ENCODE results near the gene OR8G5. TPM values are rescaled to one million over a fixed set of nuclear protein-coding genes. Genes with fewer than 3 reads are reported as not detected.
"Not testable (repeated sequence)": the region's sequence is repeated elsewhere in the genome, so short reads cannot be mapped to it uniquely, and the experiment has no call there.

The OR8G5 gene
- polyA plus RNA-seq: not detected

GRCh38 chr11:124256076-124256475, at the start of gene OR8G5:
OR8G5 (plus strand) TSS chr11:124256376; CDS start chr11:124264932, 8,556 bp downstream.
- WGBS, 2 donors: 42 to 56% methylated on average over 4 of the region's 4 CpGs
- H3K36me3 ChIP-seq (ENCODE audit: control insufficient read depth in 2 of 2, insufficient read depth in 2 of 2, low read length in 1 of 2): no peaks in the 10 kb centered on the region
- H3K4me1 ChIP-seq (ENCODE audit: control insufficient read depth in 2 of 2, insufficient read depth in 2 of 2, low read length in 1 of 2): no peaks in the 10 kb centered on the region
- H3K27ac ChIP-seq (ENCODE audit: low read depth in 2 of 2, low read length in 1 of 2): no peak within 1 kb of the TSS
- H3K9me3 ChIP-seq (ENCODE audit: control insufficient read depth in 2 of 2, insufficient read depth in 1 of 2, low read depth in 1 of 2, low read length in 1 of 2): no peaks in the 10 kb centered on the region
- no peaks in the 10 kb centered on the region for H3K27me3 ChIP-seq (ENCODE audit: control insufficient read depth in 1 of 2, insufficient read depth in 2 of 2, low read length in 2 of 2)
- no peak within 1 kb of the TSS for H3K4me3 ChIP-seq (ENCODE audit: low read depth in 1 of 2, low read length in 2 of 2)

- H3K4me3 ChIP-seq (ENCODE audit: low read depth in 1 of 2, low read length in 2 of 2): no peak overlapping the region
- H3K9me3 ChIP-seq (ENCODE audit: control insufficient read depth in 2 of 2, insufficient read depth in 1 of 2, low read depth in 1 of 2, low read length in 1 of 2): peaks cover 0 to 5% of the 10 kb centered on the region in 2 donors
- no peaks in the 10 kb centered on the region for H3K27me3 ChIP-seq (ENCODE audit: control insufficient read depth in 1 of 2, insufficient read depth in 2 of 2, low read length in 2 of 2)
- no peaks in the 10 kb centered on the region for H3K36me3 ChIP-seq (ENCODE audit: control insufficient read depth in 2 of 2, insufficient read depth in 2 of 2, low read length in 1 of 2)
- no peak overlapping the region for H3K27ac ChIP-seq (ENCODE audit: low read depth in 2 of 2, low read length in 1 of 2)
- 71 to 79% methylated on average over 6 of the region's 6 CpGs for WGBS, 2 donors
- H3K4me1 ChIP-seq (ENCODE audit: control insufficient read depth in 2 of 2, insufficient read depth in 2 of 2, low read length in 1 of 2): no peaks in the 10 kb centered on the region
Measured at GRCh38 chr11:124207102-124207792, 48.9 kb upstream of the OR8G5 start.

DNA sequence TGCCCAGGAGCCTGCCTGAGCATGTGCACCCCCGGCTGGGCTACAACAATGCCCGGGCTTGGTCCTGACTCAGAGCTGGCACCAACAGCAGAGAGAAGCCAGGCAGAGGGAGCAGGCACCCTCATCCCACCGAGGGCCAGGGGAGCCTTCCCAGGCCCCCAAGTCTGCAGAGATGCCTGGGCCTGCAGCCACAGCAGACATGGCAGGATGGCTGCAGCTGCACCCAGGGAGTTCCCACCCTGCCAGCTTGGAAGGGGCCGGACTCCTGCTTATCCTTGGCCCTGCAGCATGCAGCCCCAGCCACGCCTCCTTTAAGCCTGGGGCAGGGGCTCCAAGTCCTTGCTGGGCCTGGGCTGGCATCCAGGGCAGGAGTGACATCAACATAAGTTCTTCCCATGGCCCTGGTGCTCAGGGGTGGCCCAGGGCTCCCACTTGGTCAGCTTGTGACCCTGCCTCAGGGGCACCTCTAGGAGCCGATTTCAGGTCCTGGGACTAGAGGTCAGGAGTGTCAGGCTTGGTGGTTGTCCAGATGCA, 46.3 kb upstream of the OR8G5 start:
- Histone ChIP-seq H3K4me1 (ENCODE audit: control insufficient read depth in 2 of 2, insufficient read depth in 2 of 2, low read length in 1 of 2) (no peaks in the 10 kb centered on the region), H3K9me3 (ENCODE audit: control insufficient read depth in 2 of 2, insufficient read depth in 1 of 2, low read depth in 1 of 2, low read length in 1 of 2) (peaks cover 0 to 5% of the 10 kb centered on the region in 2 donors), H3K27ac (ENCODE audit: low read depth in 2 of 2, low read length in 1 of 2) (no peak overlapping the region), H3K27me3 (ENCODE audit: control insufficient read depth in 1 of 2, insufficient read depth in 2 of 2, low read length in 2 of 2) (no peaks in the 10 kb centered on the region), H3K4me3 (ENCODE audit: low read depth in 1 of 2, low read length in 2 of 2) (no peak overlapping the region), H3K36me3 (ENCODE audit: control insufficient read depth in 2 of 2, insufficient read depth in 2 of 2, low read length in 1 of 2) (no peaks in the 10 kb centered on the region)
- 83 to 88% methylated on average over 6 of the region's 6 CpGs for WGBS, 2 donors

- no peaks in the 10 kb centered on the region for H3K36me3 ChIP-seq (ENCODE audit: control insufficient read depth in 2 of 2, insufficient read depth in 2 of 2, low read length in 1 of 2)
- H3K4me3 ChIP-seq (ENCODE audit: low read depth in 1 of 2, low read length in 2 of 2): no peak overlapping the region
- no peak overlapping the region for H3K27ac ChIP-seq (ENCODE audit: low read depth in 2 of 2, low read length in 1 of 2)
- no peaks in the 10 kb centered on the region for H3K27me3 ChIP-seq (ENCODE audit: control insufficient read depth in 1 of 2, insufficient read depth in 2 of 2, low read length in 2 of 2)
- H3K4me1 ChIP-seq (ENCODE audit: control insufficient read depth in 2 of 2, insufficient read depth in 2 of 2, low read length in 1 of 2): no peaks in the 10 kb centered on the region
- peaks cover 0 to 5% of the 10 kb centered on the region in 2 donors for H3K9me3 ChIP-seq (ENCODE audit: control insufficient read depth in 2 of 2, insufficient read depth in 1 of 2, low read depth in 1 of 2, low read length in 1 of 2)
- WGBS, 2 donors: 73 to 80% methylated on average over 5 of the region's 5 CpGs
Measured at GRCh38 chr11:124210421-124210820, 45.8 kb upstream of the OR8G5 start.

- Histone ChIP-seq H3K4me3 (ENCODE audit: low read depth in 1 of 2, low read length in 2 of 2) (no peak overlapping the region), H3K27me3 (ENCODE audit: control insufficient read depth in 1 of 2, insufficient read depth in 2 of 2, low read length in 2 of 2) (no peaks in the 10 kb centered on the region), H3K27ac (ENCODE audit: low read depth in 2 of 2, low read length in 1 of 2) (no peak overlapping the region), H3K9me3 (ENCODE audit: control insufficient read depth in 2 of 2, insufficient read depth in 1 of 2, low read depth in 1 of 2, low read length in 1 of 2) (peaks cover 0 to 5% of the 10 kb centered on the region in 2 donors), H3K36me3 (ENCODE audit: control insufficient read depth in 2 of 2, insufficient read depth in 2 of 2, low read length in 1 of 2) (no peaks in the 10 kb centered on the region), H3K4me1 (ENCODE audit: control insufficient read depth in 2 of 2, insufficient read depth in 2 of 2, low read length in 1 of 2) (no peaks in the 10 kb centered on the region)
Measured at GRCh38 chr11:124211321-124211720, 44.9 kb upstream of the OR8G5 start.

- Histone ChIP-seq H3K4me3 (ENCODE audit: low read depth in 1 of 2, low read length in 2 of 2) (no peak overlapping the region), H3K27ac (ENCODE audit: low read depth in 2 of 2, low read length in 1 of 2) (no peak overlapping the region), H3K36me3 (ENCODE audit: control insufficient read depth in 2 of 2, insufficient read depth in 2 of 2, low read length in 1 of 2) (no peaks in the 10 kb centered on the region), H3K4me1 (ENCODE audit: control insufficient read depth in 2 of 2, insufficient read depth in 2 of 2, low read length in 1 of 2) (no peaks in the 10 kb centered on the region), H3K9me3 (ENCODE audit: control insufficient read depth in 2 of 2, insufficient read depth in 1 of 2, low read depth in 1 of 2, low read length in 1 of 2) (peaks cover 0 to 5% of the 10 kb centered on the region in 2 donors), H3K27me3 (ENCODE audit: control insufficient read depth in 1 of 2, insufficient read depth in 2 of 2, low read length in 2 of 2) (no peaks in the 10 kb centered on the region)
- 71% methylated on average over 3 of the region's 3 CpGs for WGBS, 2 donors
Measured at GRCh38 chr11:124214027-124214426, 42.1 kb upstream of the OR8G5 start.

GRCh38 chr11:124219126-124219525, 37.0 kb upstream of the OR8G5 start:
- H3K9me3 ChIP-seq (ENCODE audit: control insufficient read depth in 2 of 2, insufficient read depth in 1 of 2, low read depth in 1 of 2, low read length in 1 of 2): no peaks in the 10 kb centered on the region
- no peaks in the 10 kb centered on the region for H3K36me3 ChIP-seq (ENCODE audit: control insufficient read depth in 2 of 2, insufficient read depth in 2 of 2, low read length in 1 of 2)
- H3K27me3 ChIP-seq (ENCODE audit: control insufficient read depth in 1 of 2, insufficient read depth in 2 of 2, low read length in 2 of 2): no peaks in the 10 kb centered on the region
- no peak overlapping the region for H3K27ac ChIP-seq (ENCODE audit: low read depth in 2 of 2, low read length in 1 of 2)
- no peaks in the 10 kb centered on the region for H3K4me1 ChIP-seq (ENCODE audit: control insufficient read depth in 2 of 2, insufficient read depth in 2 of 2, low read length in 1 of 2)
- H3K4me3 ChIP-seq (ENCODE audit: low read depth in 1 of 2, low read length in 2 of 2): no peak overlapping the region

DNA sequence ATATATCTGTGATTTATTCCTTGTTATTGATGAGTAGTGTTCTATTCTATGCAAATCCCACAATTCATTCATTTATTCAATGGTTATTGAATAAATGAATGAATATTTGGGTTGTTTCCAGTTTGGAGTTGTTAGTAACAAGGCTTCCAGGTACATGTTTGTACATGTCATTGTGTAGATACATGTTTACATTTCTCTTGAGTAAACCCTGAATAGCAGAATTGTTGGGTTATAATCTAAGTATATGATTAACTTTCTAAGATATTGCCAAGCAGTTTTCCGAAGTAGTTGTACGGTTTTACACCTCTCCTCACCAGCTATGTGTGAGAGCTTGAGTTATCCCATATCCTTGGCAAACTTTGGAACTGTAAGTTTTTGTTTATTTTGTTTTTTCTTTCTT, 33.8 kb upstream of the OR8G5 start:
- H3K4me3 ChIP-seq (ENCODE audit: low read depth in 1 of 2, low read length in 2 of 2): no peak overlapping the region
- no peaks in the 10 kb centered on the region for H3K4me1 ChIP-seq (ENCODE audit: control insufficient read depth in 2 of 2, insufficient read depth in 2 of 2, low read length in 1 of 2)
- H3K9me3 ChIP-seq (ENCODE audit: control insufficient read depth in 2 of 2, insufficient read depth in 1 of 2, low read depth in 1 of 2, low read length in 1 of 2): no peaks in the 10 kb centered on the region
- no peaks in the 10 kb centered on the region for H3K36me3 ChIP-seq (ENCODE audit: control insufficient read depth in 2 of 2, insufficient read depth in 2 of 2, low read length in 1 of 2)
- 35 to 46% methylated on average over 2 of the region's 2 CpGs for WGBS, 2 donors
- H3K27ac ChIP-seq (ENCODE audit: low read depth in 2 of 2, low read length in 1 of 2): no peak overlapping the region
- H3K27me3 ChIP-seq (ENCODE audit: control insufficient read depth in 1 of 2, insufficient read depth in 2 of 2, low read length in 2 of 2): no peaks in the 10 kb centered on the region

DNA sequence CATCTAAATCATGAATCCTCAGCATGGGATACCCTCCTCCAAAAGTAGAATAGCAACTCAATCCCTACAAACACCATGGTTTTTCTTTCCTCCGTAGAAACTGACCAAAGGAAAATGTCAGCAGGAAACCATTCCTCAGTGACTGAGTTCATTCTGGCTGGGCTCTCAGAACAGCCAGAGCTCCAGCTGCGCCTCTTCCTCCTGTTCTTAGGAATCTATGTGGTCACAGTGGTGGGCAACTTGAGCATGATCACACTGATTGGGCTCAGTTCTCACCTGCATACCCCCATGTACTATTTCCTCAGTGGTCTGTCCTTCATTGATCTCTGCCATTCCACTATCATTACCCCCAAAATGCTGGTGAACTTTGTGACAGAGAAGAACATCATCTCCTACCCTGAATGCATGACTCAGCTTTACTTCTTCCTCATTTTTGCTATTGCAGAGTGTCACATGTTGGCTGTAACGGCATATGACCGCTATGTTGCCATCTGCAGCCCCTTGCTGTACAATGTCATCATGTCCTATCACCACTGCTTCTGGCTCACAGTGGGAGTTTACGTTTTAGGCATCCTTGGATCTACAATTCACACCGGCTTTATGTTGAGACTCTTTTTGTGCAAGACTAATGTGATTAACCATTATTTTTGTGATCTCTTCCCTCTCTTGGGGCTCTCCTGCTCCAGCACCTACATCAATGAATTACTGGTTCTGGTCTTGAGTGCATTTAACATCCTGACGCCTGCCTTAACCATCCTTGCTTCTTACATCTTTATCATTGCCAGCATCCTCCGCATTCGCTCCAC, 31.4 kb upstream of the OR8G5 start:
- H3K4me1 ChIP-seq (ENCODE audit: control insufficient read depth in 2 of 2, insufficient read depth in 2 of 2, low read length in 1 of 2); H3K27ac ChIP-seq (ENCODE audit: low read depth in 2 of 2, low read length in 1 of 2); H3K27me3 ChIP-seq (ENCODE audit: control insufficient read depth in 1 of 2, insufficient read depth in 2 of 2, low read length in 2 of 2); H3K4me3 ChIP-seq (ENCODE audit: low read depth in 1 of 2, low read length in 2 of 2); H3K36me3 ChIP-seq (ENCODE audit: control insufficient read depth in 2 of 2, insufficient read depth in 2 of 2, low read length in 1 of 2); H3K9me3 ChIP-seq (ENCODE audit: control insufficient read depth in 2 of 2, insufficient read depth in 1 of 2, low read depth in 1 of 2, low read length in 1 of 2): not testable (repeated sequence)
- 67 to 71% methylated on average over 9 of the region's 9 CpGs for WGBS, 2 donors

Measured in esophagus (tissue), 2 donors.